Measurements from ENCODE around the gene FAM118A. TPM values are rescaled to one million over a fixed set of nuclear protein-coding genes. Genes with fewer than 3 reads are reported as not detected.

FAM118A gene
- total RNA-seq, 3 donors from 2014 or later: 33.8 to 104 (median 55.4) TPM

DNA sequence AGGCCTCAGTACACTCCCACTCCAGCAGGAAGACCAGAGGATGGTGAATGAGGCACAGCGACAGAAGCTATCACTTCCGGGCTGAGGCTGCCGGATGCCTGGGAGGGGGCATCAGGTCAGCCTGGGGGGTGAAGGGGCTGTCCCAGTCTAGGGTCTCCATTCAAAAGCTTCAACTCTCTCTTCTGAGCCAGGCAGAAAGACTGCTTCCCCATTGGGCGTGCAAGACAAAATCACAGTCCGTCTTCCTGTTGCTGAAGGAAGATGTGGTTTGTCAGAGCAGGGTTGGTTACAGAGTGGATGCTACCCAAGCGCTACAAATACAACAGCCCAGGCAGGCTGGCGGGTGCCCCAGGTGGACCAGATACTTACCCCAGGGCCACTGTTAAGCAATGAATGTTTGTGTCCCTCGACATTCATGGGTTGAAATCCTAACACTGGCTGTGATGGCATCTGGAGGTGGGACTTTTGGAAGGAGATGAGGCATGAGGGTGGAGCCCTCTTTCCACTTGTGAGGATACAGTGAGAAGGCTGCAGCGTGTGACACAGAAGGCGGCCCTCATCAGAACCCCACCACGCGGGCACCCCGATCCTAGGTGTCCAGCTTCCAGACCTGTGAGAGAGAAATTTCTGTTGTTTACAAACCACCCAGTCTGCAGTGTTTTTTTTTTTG lies 13.0 kb upstream of the FAM118A start:
- intact Hi-C loops (cut with DNase I; ENCODE audit: low total_unique reads): no loop called here
- no peaks in the 10 kb centered on the region for H3K4me1 ChIP-seq
- H3K9me3 ChIP-seq: no peaks in the 10 kb centered on the region
- TF ChIP-seq POLR2AphosphoS5 (IDR thresholded peaks at IDR 0.05) (no peak), POLR2A (IDR thresholded peaks at IDR 0.05) (no peak)
- TF ChIP-seq, protein P1, sequence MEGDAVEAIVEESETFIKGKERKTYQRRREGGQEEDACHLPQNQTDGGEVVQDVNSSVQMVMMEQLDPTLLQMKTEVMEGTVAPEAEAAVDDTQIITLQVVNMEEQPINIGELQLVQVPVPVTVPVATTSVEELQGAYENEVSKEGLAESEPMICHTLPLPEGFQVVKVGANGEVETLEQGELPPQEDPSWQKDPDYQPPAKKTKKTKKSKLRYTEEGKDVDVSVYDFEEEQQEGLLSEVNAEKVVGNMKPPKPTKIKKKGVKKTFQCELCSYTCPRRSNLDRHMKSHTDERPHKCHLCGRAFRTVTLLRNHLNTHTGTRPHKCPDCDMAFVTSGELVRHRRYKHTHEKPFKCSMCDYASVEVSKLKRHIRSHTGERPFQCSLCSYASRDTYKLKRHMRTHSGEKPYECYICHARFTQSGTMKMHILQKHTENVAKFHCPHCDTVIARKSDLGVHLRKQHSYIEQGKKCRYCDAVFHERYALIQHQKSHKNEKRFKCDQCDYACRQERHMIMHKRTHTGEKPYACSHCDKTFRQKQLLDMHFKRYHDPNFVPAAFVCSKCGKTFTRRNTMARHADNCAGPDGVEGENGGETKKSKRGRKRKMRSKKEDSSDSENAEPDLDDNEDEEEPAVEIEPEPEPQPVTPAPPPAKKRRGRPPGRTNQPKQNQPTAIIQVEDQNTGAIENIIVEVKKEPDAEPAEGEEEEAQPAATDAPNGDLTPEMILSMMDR (IDR thresholded peaks at IDR 0.05): no peak
- no peak overlapping the region for H3K27ac ChIP-seq
- H3K27me3 ChIP-seq: no peaks in the 10 kb centered on the region
- H3K4me3 ChIP-seq: no peak overlapping the region
- no peak for DNase-seq (ENCODE audit: low spot score in 2 of 2)
- no peaks in the 10 kb centered on the region for H3K36me3 ChIP-seq

GRCh38 chr22:45298934-45299505 lies 10.7 kb upstream of the FAM118A start:
- H3K4me3 ChIP-seq: no peak overlapping the region
- no peak for DNase-seq (ENCODE audit: low spot score in 2 of 2)
- no peaks in the 10 kb centered on the region for H3K36me3 ChIP-seq
- TF ChIP-seq, protein P1 (IDR thresholded peaks at IDR 0.05): no peak
- TF ChIP-seq POLR2AphosphoS5 (IDR thresholded peaks at IDR 0.05) (no peak), POLR2A (IDR thresholded peaks at IDR 0.05) (no peak)
- intact Hi-C loops (cut with DNase I; ENCODE audit: low total_unique reads): loop anchor here (1.0 kb wide), 1 partner anchor 24 kb away; no protein-coding TSS in a partner anchor
- no peaks in the 10 kb centered on the region for H3K27me3 ChIP-seq
- H3K9me3 ChIP-seq: no peaks in the 10 kb centered on the region
- no peak overlapping the region for H3K27ac ChIP-seq
- no peaks in the 10 kb centered on the region for H3K4me1 ChIP-seq

- DNase-seq (ENCODE audit: low spot score in 2 of 2): no peak
- Histone ChIP-seq H3K36me3 (no peaks in the 10 kb centered on the region), H3K27ac (no peak overlapping the region), H3K4me3 (no peak overlapping the region), H3K9me3 (no peaks in the 10 kb centered on the region), H3K4me1 (no peaks in the 10 kb centered on the region), H3K27me3 (no peaks in the 10 kb centered on the region)
- intact Hi-C loops (cut with DNase I; ENCODE audit: low total_unique reads): no loop called here
- TF ChIP-seq, protein P1 (IDR thresholded peaks at IDR 0.05): no peak
- TF ChIP-seq POLR2AphosphoS5 (IDR thresholded peaks at IDR 0.05) (no peak), POLR2A (IDR thresholded peaks at IDR 0.05) (no peak)
These were observed 7.0 kb upstream of the FAM118A start for GRCh38 chr22:45302751-45303150.

- TF ChIP-seq, protein P1 (IDR thresholded peaks at IDR 0.05): no peak
- no peak for TF ChIP-seq POLR2AphosphoS5 (IDR thresholded peaks at IDR 0.05)
- TF ChIP-seq POLR2A (IDR thresholded peaks at IDR 0.05): no peak
- intact Hi-C loops (cut with DNase I; ENCODE audit: low total_unique reads): no loop called here
- H3K9me3 ChIP-seq: no peaks in the 10 kb centered on the region
These were observed 6.6 kb upstream of the FAM118A start for GRCh38 chr22:45303181-45303580.

DNA sequence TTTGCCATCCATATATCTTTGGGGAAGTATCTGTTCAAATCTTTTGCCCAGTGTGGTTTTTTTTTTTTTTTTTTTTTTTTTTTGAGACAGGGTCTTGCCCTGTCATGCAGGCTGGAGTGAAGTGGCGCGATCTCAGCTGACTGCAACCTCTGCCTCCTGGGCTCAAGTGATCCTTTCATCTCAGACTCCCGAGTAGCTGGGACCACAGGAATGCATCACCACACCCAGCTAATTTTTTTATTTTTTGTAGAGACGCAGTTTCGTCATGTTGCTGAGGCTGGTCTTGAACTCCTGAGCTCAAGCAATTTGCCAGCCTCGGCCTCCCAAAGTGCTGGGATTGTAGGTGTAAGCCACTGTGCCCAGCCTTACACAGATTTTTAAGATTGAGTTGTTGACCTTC lies 4.8 kb upstream of the FAM118A start:
- intact Hi-C loops (cut with DNase I; ENCODE audit: low total_unique reads): no loop called here
- Histone ChIP-seq H3K4me3 (no peak overlapping the region), H3K9me3 (no peaks in the 10 kb centered on the region), H3K27me3 (no peaks in the 10 kb centered on the region), H3K27ac (no peak overlapping the region), H3K4me1 (no peaks in the 10 kb centered on the region), H3K36me3 (no peaks in the 10 kb centered on the region)
- TF ChIP-seq, protein P1 (IDR thresholded peaks at IDR 0.05): no peak
- TF ChIP-seq POLR2A (IDR thresholded peaks at IDR 0.05) (no peak), POLR2AphosphoS5 (IDR thresholded peaks at IDR 0.05) (no peak)
- no peak for DNase-seq (ENCODE audit: low spot score in 2 of 2)

More at GRCh38 chr22:45303181-45303580, 6.6 kb upstream of the FAM118A start:
- no peak overlapping the region for H3K27ac ChIP-seq
- no peak for DNase-seq (ENCODE audit: low spot score in 2 of 2)
- no peaks in the 10 kb centered on the region for H3K36me3 ChIP-seq
- H3K27me3 ChIP-seq: no peaks in the 10 kb centered on the region
- H3K4me1 ChIP-seq: no peaks in the 10 kb centered on the region
- H3K4me3 ChIP-seq: no peak overlapping the region

All from breast epithelium (tissue), 4 donors.